Sciatic nerve (tissue), 2 donors: Measurements from ENCODE around the gene RAB4A. TPM values are rescaled to one million over a fixed set of nuclear protein-coding genes. Genes with fewer than 3 reads are reported as not detected.

ENCODE experiments used
- ATAC-seq: fragments of 200-7000 bp; cut with Tn5 transposase; one replicate; pipeline ENCODE4 v1.9.1; 2020; ENCODE audit warnings: mild to moderate bottlenecking, moderate library complexity
- DNase-seq: peaks from one replicate; pipeline ENCODE4 v3.0.0-alpha.2; 2020; ENCODE audit warnings: low spot score
- intact Hi-C: fragments of 100-400 bp; cut with DNase I; formaldehyde crosslinking; loops from one replicate; pipeline ENCODE4 v1.14.2; 2022
- total RNA-seq: library from RNA; stranded (reverse); fragmentation: NEBNext Ultra II Directional; extraction: Animal tissue kit (Norgen Biotek cat#: 25700); gene quantifications from one replicate; pipeline ENCODE4 v1.2.1, GENCODE V29; 2021
- donor health status: DM: no; HTN: no; CAD: no.
- donor health status: DM: no; HTN: no; CAD: no.

RAB4A gene
- total RNA-seq, 1 donor from 2014 or later, result 65.3 TPM

GRCh38 chr1:229264487-229264886 is 6.4 kb upstream of the RAB4A start:
- DNase-seq (no peak), ATAC-seq (no peak)
- intact Hi-C loops, result loop anchor here (10.0 kb wide), 2 partner anchors 80 to 250 kb away; partner anchors contain the start of gene CCSAP

DNA sequence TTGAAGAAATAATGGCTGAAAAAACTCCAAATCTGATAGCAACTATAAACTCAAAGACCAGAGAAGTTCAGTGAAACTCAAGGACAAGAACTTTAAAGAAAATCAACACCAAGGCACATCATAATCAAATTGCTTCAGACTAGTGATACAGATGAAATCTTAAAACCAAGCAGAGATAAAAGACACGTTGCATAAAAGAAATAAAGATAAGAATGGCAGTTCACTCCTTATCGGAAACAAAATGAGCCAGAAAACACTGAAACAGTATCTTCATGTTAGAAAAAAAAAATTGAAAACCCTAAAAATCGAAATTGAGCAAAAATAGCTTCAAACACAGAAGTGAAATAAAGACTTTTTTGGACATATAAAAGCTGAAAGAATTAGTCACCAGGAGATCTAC is 4.6 kb upstream of the RAB4A start:
- ATAC-seq (no peak), DNase-seq (no peak)
- intact Hi-C loops, result loop anchor here (10.0 kb wide), 2 partner anchors 79 to 249 kb away; partner anchors contain the start of gene CCSAP

GRCh38 chr1:229266832-229267500 is 3.9 kb upstream of the RAB4A start:
- intact Hi-C loops, result loop anchor here (10.0 kb wide), 2 partner anchors 78 to 248 kb away; partner anchors contain the start of gene CCSAP
- ATAC-seq (no peak), DNase-seq (no peak)

- intact Hi-C loops, result loop anchor here (10.0 kb wide), 2 partner anchors 76 to 246 kb away; partner anchors contain the start of gene CCSAP
- ATAC-seq (no peak), DNase-seq (no peak)
Measured at GRCh38 chr1:229268505-229268904, 2.4 kb upstream of the RAB4A start.

GRCh38 chr1:229271448-229272159 is 693 bp downstream of the RAB4A start:
- intact Hi-C loops, result no loop called here
- no peak for DNase-seq
- ATAC-seq, result peak; percentile 47

DNA sequence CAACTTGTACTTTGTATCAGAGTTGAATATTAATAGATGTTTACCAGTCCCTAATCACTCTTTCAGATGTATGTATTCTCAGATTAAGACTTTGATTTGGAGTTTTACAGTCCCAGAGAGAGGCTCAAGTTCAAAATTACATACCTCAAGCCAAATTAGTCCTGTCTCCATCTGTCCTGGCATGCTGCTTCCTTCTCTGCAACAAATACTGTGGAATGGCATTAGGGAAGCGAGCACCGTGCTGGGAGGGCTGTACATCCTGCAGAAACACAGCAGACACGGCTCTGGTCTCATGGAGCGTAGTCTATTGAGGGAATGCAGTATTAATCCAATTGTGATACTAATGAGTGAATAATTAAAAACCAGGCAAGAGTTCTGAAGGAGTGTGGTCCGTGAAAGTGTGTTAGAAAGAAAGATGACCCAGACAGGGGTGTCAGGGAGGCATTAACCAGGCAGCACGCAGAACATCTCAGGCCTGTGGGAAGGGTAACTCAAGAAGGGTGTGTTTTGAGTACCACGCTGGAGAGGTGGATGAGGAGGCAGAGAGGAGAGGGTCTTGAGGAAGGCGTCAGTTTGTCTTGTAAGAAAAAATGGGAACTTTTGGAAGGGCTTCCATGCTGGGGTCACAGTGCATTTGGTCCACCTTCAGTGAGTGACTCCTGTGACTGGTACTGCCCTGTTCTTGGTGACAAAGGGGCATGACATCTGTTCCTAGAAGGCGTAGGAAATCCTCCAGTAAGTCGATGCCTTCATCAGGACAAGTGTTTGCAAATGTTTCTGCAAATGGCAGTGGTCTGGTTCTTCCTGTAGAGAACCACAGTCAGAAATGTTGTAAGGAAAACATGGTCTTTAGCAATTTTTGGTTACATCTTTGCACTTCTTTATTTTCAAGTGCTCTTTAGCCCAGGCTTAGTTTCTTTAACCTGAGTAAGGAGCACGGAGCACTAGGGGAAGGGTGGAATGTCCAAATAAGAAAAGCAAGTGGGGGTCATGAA is 1.6 kb downstream of the RAB4A start:
- no peak for ATAC-seq
- DNase-seq, result no peak
- intact Hi-C loops, result no loop called here

- intact Hi-C loops, result no loop called here
- peak; percentile 66 for ATAC-seq
- no peak for DNase-seq
Measured at GRCh38 chr1:229273507-229274232, 2.8 kb downstream of the RAB4A start.

- intact Hi-C loops, result no loop called here
- ATAC-seq (no peak), DNase-seq (no peak)
Measured at GRCh38 chr1:229275005-229275404, 4.1 kb downstream of the RAB4A start.

DNA sequence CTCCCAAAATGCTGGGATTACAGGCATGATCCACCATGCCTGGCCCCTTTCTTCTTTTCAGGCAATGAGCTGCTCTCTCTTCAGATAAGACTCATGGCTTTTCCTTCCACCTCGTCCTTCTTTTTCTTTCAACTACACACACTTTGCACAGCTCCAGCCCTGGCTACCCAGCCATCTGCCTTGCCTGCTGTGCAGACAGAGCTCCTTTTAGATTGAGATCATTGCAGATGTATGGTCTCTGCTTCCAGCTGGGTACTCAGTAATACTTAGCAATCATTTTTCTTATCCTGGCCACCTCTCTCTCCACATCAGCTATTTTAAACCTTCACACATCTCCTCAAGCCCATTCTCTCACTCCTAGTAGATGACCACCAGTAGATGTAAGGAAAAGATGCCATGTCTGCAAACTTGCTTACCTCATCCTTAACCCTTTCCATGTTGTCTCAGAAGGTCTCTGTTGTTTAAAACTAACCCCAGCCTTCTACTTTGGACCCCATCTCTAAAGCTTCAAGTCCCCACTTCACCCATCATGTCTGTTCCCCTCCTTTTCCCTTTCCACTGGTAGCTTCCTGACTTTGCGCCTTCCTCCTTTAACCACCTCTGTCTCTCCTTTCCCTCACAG is 7.3 kb downstream of the RAB4A start:
- intact Hi-C loops, result no loop called here

DNA sequence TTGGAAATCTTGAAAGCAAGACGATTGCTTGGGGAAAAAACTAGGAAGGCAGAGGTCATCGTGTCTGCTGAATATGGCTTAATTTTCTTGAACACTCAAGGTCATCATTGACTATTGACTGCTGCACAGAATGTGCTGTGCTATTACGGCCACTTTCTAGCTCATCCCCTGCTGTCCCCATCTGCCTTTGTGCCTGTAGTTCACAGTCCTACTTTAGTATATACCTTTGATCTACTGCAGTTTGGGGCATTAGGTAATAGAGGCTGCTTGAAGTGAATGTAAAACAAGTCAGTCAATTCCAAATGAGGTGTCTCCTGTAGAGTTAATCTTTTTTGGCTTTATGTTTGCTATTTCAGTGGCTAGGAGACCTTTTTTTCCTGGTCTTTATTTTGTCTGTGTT is 8.3 kb downstream of the RAB4A start:
- DNase-seq (no peak), ATAC-seq (no peak)
- intact Hi-C loops, result no loop called here

More for the DNA sequence above, 7.3 kb downstream of the RAB4A start:
- ATAC-seq (no peak), DNase-seq (no peak)

- DNase-seq (no peak), ATAC-seq (no peak)
- intact Hi-C loops, result no loop called here
Measured at GRCh38 chr1:229280037-229280828, 9.3 kb downstream of the RAB4A start.

GRCh38 chr1:229280921-229281320 is 10.0 kb downstream of the RAB4A start:
- DNase-seq, result no peak
- no peak for ATAC-seq
- intact Hi-C loops, result no loop called here

DNA sequence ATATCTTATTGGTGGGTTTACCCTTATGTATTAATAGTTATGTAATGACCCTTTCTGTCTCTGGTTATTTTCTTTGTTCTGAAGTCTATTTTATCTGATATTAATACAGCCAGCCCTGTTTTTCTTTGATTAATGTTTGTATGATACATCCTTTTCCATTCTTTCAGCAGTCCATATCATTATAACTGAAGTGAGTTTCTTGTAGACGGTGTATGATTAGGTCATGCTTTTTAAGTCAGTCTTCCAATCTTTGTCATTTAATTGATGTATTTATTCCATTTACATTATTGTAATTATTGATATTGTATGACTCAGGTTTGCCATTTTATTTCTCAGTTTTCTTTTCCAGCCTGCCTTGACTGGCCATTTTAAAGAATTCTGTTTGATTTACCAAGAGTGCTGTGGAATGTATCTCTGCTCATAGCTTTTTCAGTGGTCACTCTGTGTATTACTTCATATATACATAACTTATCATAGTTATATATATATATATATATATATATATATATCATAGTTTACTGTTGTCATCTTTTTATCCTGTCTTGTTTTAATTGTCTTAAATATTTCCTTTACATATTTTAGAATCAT is 10.5 kb downstream of the RAB4A start:
- no peak for DNase-seq
- no peak for ATAC-seq
- intact Hi-C loops, result no loop called here

GRCh38 chr1:229282295-229282823 is 11.4 kb downstream of the RAB4A start:
- intact Hi-C loops, result no loop called here
- ATAC-seq, result no peak
- no peak for DNase-seq

DNA sequence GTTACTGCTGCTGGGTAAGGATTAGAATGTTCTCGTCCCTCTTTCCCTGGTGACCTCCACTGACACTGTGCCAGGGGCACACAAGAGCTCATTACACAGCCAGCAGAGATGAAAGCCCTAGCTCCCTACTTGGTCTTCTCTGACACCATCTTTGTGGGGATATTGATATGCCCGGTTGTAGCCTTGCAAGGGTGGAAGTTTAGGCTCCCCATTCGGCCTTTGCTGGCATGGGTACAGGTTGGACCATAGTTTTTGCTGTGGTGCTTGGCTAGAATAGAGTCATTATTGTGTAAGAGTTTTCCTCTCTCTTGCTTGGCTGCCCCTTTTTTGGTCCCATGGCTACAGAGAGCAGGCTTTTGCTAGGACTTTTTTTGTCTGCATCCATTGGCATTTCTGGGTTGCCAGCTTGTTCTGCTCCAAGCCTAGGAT is 12.3 kb downstream of the RAB4A start:
- intact Hi-C loops, result no loop called here
- ATAC-seq (peak; percentile 59), DNase-seq (no peak)

GRCh38 chr1:229284887-229285286 is 14.0 kb downstream of the RAB4A start:
- no peak for ATAC-seq
- intact Hi-C loops, result no loop called here
- DNase-seq, result no peak

GRCh38 chr1:229285440-229285839 is 14.5 kb downstream of the RAB4A start:
- no peak for ATAC-seq

More at GRCh38 chr1:229285440-229285839, 14.5 kb downstream of the RAB4A start:
- no peak for DNase-seq
- intact Hi-C loops, result no loop called here
